Regular cardiac myocyte (primary cell): ENCODE measurements around the gene TBC1D3K. TPM values are rescaled to one million over a fixed set of nuclear protein-coding genes. Genes with fewer than 3 reads are reported as not detected.

ENCODE experiments used
- total RNA-seq: library from RNA; depleted of rRNA; stranded (reverse); fragments of >200 nt; gene quantifications from 2 replicates; pipeline ENCODE4 v1.2.3, GENCODE V29; 2014

Gene TBC1D3K
- total RNA-seq = not detected in 2 replicates

GRCh38 chr17:37924115-37924514 lies at the start of gene TBC1D3K:
Gene TBC1D3K (plus strand): TSS chr17:37924415. CDS start chr17:37926000, 1,585 bp downstream.

Other genes starting within 250 kb of the TBC1D3K start
- under 0.01 and 0.19 TPM in 2 replicates for gene HNF1B, start 179.4 kb upstream of the TBC1D3K start, total RNA-seq
- 1.3 and 3.4 TPM in 2 replicates for gene TBC1D3L, start 64.6 kb downstream of the TBC1D3K start, total RNA-seq
- gene TBC1D3D, start 79.6 kb downstream of the TBC1D3K start, total RNA-seq = not detected in 2 replicates
- not detected in 2 replicates for gene TBC1D3C, start 144.2 kb downstream of the TBC1D3K start, total RNA-seq
- not detected in 2 replicates for gene TBC1D3E, start 203.5 kb downstream of the TBC1D3K start, total RNA-seq